Middle frontal gyrus (tissue), 1 donor: ENCODE results near the gene AP3B1.

Source experiments
- DNase-seq: peaks from one replicate; pipeline ENCODE4 v3.0.0-alpha.2; 2015; ENCODE audit warnings: low spot score; ENCODE audit errors: extremely low spot score

Gene AP3B1

GRCh38 chr5:78162253-78162862 is 132.1 kb downstream of the AP3B1 start:
- DNase-seq, result no peak

- no peak for DNase-seq
Observed at GRCh38 chr5:78157001-78157400, 137.5 kb downstream of the AP3B1 start.

GRCh38 chr5:78151594-78152271 is 142.8 kb downstream of the AP3B1 start:
- DNase-seq, result no peak

- DNase-seq, result no peak
Observed at GRCh38 chr5:78137290-78137689, 157.2 kb downstream of the AP3B1 start.

GRCh38 chr5:78133423-78133822 is 161.1 kb downstream of the AP3B1 start:
- no peak for DNase-seq

- no peak for DNase-seq
Observed at GRCh38 chr5:78132507-78132906, 162.0 kb downstream of the AP3B1 start.

GRCh38 chr5:78129597-78129996 is 164.9 kb downstream of the AP3B1 start:
- no peak for DNase-seq

GRCh38 chr5:78127875-78128274 is 166.6 kb downstream of the AP3B1 start:
- DNase-seq, result no peak

GRCh38 chr5:78126536-78126935 is 168.0 kb downstream of the AP3B1 start:
- no peak for DNase-seq

GRCh38 chr5:78116167-78116566 is 178.3 kb downstream of the AP3B1 start:
- no peak for DNase-seq

GRCh38 chr5:78113689-78114264 is 180.7 kb downstream of the AP3B1 start:
- no peak for DNase-seq

GRCh38 chr5:78112931-78113330 is 181.6 kb downstream of the AP3B1 start:
- no peak for DNase-seq

- no peak for DNase-seq
Observed at GRCh38 chr5:78109891-78110324, 184.6 kb downstream of the AP3B1 start.

GRCh38 chr5:78108564-78108963 is 185.9 kb downstream of the AP3B1 start:
- DNase-seq, result no peak

- no peak for DNase-seq
Observed at GRCh38 chr5:78103232-78103918, 191.1 kb downstream of the AP3B1 start.

- DNase-seq, result no peak
Observed at GRCh38 chr5:78102500-78102899, 192.0 kb downstream of the AP3B1 start.

GRCh38 chr5:78095125-78095524 is 199.4 kb downstream of the AP3B1 start:
- no peak for DNase-seq

GRCh38 chr5:78090002-78090401 is 204.5 kb downstream of the AP3B1 start:
- DNase-seq, result no peak

GRCh38 chr5:78078858-78079257 is 215.6 kb downstream of the AP3B1 start:
- DNase-seq, result no peak

- no peak for DNase-seq
Observed at GRCh38 chr5:78077369-78078068, 217.0 kb downstream of the AP3B1 start.

GRCh38 chr5:78076351-78076750 is 218.1 kb downstream of the AP3B1 start:
- DNase-seq, result no peak

GRCh38 chr5:78075301-78075700 is 219.2 kb downstream of the AP3B1 start:
- DNase-seq, result no peak
